Right renal pelvis (tissue), 4 donors: Measurements from ENCODE around the gene EXD3. TPM values are rescaled to one million over a fixed set of nuclear protein-coding genes. Genes with fewer than 3 reads are reported as not detected.
"Not testable (repeated sequence)": the region's sequence is repeated elsewhere in the genome, so short reads cannot be mapped to it uniquely, and the experiment has no call there.

Experiments
- DNase-seq, 4 donors: peaks; one replicate each; pipeline ENCODE4 v3.0.0-alpha.2; 2013; ENCODE audit warnings: low read depth in 4 of 4, low spot score in 3 of 4, missing footprints in 1 of 4
- polyA plus RNA-seq, 4 donors: library from polyadenylated mRNA; unstranded; fragments of 120-200 nt; gene quantifications; one replicate each; pipeline ENCODE4 v1.2.1, GENCODE V29; 2013; ENCODE audit not compliant: insufficient read length in 4 of 4

The EXD3 gene
- polyA plus RNA-seq, 4 donors, result 12.5 to 19.3 (median 13.8) TPM

DNA sequence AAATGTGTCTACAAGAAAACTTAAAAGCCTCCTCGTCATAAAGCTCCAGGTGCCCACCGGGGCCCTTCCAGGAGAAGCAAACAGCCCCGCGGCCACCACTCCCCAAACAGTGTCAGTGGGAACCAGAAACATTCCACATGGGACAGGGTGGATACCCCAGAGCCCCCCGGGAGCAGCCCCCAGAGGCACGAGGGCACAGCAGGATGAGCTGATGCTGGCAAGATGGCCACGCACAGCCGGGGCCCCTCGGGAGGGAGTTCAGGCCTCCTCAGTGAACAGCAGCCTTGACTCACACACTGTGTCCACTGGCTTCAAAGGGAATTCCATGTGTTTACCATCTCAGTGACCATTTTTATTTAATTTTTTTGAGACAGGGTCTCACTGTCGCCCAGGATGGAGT is 10.5 kb downstream of the EXD3 start:
- DNase-seq, result no peak

- no peak for DNase-seq
These were observed 11.1 kb downstream of the EXD3 start for GRCh38 chr9:137411645-137412380.

DNA sequence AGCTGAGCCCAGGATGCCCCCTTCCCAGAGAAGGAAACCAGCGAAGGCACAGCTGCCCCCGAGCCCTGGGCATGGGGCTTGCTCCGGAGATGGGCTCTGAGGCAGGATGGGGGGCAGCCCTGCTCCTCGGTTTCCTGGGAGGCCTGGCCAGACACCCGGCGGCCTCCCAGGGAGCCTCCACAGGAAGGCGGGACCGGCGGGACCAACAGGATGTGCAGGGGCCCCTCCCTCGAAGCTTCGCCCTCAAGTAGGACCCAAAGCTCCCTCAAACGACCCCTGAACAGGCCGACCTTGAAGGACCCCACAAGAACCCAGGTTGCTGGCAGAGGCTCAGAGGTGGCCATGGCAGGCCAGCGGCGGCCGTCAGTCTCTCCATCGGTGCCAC is 11.7 kb downstream of the EXD3 start:
- DNase-seq, result no peak

DNA sequence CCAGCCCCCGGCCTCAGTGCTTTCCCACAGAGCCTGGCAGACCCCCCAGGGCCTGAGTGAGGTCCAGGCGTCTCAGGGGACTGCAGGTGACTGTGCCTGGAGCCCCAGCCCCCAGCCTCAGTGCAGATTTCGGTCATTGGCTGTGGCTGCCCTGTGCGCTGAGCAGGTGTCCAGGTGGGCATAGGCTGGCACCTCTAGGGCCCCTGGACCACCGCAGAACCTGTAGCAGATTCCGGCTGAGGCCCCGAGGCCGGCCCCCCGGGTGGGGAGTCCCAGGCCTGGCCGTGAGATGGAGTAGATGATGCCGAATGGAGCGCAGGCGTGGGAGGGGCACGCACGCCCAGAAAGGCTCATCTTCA is 12.1 kb downstream of the EXD3 start:
- no peak for DNase-seq

- DNase-seq, result not testable (repeated sequence)
These were observed 12.6 kb downstream of the EXD3 start for GRCh38 chr9:137410236-137410890.

- no peak for DNase-seq
These were observed 13.4 kb downstream of the EXD3 start for GRCh38 chr9:137409515-137409914.

DNA sequence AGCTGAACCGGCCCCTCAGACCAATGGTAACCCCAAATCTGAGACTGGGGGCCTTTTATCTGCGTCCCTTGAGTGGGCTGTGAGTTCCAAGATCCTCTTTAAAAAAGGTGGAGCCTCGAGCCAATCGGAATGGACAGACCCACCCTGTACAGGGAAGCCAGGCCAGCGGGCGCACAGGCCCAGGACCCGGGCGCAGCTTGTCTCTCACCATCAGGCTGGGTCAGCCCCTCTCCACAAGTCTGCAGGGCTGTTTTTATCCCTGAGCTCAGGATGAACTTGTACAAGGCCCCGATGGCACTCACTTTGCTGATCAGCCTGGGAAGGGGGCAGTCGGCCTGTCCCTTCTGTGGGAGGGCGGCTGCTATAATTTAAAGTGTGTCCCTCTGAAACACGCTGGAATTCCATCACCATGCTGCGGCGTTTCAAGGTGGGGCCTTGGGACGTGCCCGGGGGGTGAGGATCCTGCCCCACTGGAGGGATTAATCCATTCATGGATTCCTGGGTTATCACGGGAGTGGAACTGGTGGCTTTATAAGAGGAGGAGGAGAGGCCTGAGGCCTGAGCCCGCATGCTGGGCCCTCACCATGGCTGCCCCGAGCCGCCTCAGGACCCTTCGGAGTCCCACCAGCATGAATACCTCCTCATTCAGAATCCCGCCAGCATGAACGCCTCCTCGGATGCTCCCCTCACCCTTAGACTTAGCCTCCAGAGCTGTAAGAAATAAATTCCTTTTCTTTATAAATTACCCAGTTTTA is 14.1 kb downstream of the EXD3 start:
- DNase-seq, result no peak

DNA sequence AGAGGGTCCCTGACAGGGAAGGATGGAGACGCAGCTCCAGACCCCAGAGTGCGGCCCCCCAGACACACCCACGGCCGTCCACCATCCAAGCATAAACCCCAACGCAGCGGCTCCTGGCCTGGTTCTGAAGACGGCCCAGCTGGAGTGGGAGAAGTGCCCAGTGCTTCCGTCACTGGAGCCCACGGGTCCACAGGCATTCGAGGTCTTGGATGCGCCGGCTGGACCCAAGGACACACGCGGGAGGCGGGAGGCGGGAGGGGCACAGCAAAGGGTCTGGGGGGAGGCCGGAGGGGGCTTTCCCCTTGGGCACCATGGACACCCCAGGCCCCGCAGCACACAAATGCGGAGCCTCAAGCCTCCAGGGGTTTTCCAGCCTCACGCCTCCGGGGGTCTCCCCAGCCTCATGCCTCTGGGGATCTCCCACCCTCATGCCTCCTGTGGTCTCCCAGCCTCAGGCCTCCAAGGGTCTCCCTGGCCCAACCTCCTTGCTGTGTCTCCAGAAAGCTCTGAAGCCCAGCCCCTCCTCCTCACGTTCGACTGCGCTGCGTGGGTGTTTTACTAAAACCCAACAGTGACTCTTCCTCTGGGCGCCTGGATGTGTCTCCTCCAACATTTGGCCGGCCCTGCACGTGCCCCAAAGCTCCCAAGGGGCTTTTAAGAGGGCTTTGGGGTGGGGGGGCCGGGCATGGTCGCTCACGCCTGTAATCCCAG is 15.2 kb downstream of the EXD3 start:
- DNase-seq, result no peak

GRCh38 chr9:137406876-137407589 is 15.9 kb downstream of the EXD3 start:
- peak; percentile 37 to 57 (median 54) for DNase-seq

DNA sequence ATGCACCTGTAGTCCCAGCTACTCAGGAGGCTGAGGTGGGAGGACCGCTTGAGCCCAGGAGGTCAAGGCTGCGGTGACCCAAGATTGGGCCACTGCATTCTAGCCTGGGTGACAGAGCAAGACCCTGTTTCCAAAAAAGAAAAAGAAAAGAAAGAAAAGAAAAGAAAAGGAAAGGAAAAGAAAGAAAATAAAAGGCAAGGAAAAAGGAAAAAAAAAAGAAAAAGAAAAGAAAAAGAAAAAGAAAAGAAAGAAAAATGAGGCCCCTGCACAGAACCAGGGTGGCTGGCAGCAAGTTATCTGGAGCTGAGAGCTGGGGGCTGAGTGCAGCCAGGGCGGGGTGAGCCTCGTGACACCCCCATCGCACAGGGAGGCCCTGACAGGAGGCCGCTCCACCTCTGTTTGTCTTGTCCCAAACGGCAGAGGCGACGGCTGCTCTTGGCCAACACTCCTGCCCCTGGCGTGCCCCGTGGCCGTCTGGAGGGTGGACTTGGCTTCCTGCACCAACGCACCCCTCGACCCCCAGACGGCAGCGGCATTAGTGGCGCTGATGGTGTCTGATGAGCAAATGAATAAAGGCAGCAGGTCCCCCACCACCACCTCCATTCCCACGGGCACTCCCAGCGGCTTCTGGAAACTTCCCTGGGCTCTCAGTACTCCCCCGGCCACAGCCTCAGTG is 16.7 kb downstream of the EXD3 start:
- DNase-seq, result no peak

- DNase-seq, result no peak
These were observed 17.3 kb downstream of the EXD3 start for GRCh38 chr9:137405677-137406081.

DNA sequence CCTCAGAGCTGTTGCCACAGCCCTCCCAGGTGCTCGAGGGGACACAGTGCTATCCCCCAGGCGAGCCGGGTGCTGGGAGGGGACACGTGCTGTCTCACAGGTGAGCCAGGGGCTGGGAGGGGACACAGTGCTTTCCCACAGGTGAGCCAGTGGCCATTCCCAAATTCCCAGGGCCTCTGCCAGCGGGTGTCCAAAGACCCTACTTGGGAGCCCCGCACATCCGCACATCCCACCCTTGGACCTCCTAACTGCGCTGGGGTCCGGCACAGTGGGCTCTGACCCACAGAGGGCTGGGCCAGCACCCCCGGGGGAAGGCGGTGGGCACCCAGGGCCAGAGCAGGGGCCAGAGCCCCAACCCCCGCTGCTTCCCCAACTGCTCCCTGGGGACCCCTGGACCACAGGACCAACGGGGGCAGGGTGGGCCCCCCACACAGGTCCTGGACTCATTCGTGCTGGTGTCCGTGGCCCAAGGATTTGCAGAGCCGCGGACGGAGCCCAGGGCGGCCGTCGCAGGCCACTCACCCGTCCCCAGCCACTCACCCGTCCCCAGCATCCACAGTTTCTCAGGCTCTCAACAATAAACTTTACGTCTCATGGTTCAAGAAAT is 17.9 kb downstream of the EXD3 start:
- no peak for DNase-seq

DNA sequence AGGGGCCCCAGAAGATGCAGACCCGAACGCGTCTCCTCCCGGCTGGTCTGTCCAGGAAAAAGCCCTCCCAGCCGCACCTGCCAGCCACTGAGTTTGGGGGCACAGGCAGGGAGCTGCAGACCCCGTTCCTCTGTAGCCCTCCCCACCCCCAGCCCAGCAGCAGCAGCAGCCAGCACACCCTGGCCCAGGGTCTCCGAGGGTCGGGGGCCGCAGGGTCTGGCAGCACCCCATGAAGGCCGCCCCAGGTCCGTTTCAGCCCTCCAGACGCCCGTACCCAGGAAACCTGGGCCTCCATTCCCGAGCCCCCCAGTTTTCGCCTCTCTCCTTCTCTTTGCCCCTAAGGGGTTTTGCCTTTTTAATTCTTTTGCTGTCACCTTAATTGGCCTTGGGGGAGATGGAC is 19.7 kb downstream of the EXD3 start:
- no peak for DNase-seq

- DNase-seq, result no peak
These were observed 20.2 kb downstream of the EXD3 start for GRCh38 chr9:137402746-137403145.

GRCh38 chr9:137398561-137399468 is 24.1 kb downstream of the EXD3 start:
- no peak for DNase-seq

DNA sequence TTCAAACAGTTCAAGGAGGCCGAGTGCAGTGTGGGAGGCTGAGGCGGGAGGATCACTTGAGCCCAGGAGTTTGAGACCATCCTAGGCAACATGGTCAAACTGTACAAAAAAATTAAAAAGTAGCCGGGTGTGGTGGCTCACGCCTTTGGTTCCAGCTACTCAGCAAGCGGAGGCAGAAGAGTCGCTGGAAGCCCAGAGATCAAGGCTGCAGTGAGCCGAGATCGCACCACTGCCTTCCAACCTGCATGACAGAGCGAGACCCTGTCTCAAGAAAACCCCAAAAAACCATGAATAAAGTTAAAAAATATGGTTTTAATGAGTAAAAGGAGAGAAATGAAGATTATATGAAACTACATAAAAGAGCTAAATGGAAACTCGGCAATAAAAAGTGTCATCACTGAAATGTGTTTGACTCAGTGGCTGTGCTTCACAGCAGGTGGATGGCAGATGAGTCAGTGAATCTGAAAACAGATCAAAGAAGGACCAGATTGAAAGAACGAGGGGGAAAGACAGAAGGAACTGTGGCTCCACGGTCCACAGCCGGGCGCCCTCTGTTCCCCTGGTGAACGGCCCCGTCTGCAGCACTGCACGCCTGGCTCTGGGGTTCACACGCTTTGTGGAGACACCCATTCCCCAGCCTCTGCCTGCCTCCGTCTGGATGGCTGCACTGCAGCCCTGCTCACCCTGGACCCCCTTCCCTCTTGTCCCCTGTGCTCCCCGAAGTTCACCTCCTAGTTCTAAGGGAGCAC is 25.1 kb downstream of the EXD3 start:
- no peak for DNase-seq

DNA sequence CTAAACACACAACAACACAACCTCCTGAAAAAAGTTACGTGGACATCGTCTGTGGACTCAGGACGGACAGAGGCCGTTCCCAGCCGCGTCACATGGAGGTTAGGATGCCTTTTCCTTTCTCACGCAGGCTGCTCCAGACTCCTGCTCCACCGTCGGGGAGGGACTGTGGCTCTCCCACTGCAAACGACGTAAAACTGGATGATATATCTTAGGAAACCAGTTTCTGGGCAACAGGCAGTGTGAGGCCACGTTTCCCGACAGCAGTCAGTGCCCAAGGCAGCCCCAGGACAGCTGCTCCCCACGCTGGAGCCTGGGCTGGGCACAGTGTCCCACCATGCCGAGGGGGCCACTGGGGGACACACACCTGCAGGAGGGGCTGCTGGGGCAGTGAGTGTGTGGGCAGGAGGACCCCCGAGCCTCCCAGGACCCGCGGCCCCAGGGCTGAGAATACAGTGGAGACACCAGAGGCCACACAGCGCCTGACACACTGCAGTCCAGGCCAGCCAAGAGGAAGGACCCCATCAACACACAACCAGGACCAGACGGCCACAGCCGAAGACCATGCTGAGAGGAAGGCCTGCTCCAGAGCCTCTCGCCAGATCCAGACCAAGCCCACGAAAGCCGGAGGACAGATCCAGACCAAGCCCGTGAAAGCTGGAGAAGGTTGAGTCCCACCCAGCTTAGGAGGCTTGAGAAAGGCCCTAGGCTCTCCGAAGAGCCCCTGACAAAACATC is 26.2 kb downstream of the EXD3 start:
- no peak for DNase-seq
